ENCODE data around the gene SDHAF4.
"Not testable (repeated sequence)": the region's sequence is repeated elsewhere in the genome, so short reads cannot be mapped to it uniquely, and the experiment has no call there.

DNA sequence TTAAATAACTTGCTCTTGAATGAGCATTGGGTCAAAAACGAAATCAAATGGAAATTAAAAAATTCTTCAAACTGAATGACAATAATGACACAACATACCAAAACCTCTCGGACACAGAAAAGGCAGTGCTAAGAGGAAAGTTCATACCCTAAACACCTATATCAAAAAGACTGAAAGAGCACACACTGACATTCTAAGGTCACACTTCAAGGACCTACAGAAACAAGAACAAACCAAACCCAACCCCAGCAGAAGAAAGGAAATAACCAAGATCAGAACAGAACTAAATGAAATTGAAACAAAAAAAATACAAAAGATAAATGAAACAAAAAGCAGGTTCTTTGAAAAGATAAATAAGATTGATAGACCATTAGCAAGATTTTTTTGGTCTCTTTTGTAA, 40.6 kb downstream of the SDHAF4 start:
- TF ChIP-seq CTCF (IDR thresholded peaks at IDR 0.05; ENCODE audit: insufficient read depth, low read length, poor library complexity, severe bottlenecking); EZH2phosphoT487 (conservative IDR thresholded peaks at IDR 0.05; ENCODE audit: low read length): not testable (repeated sequence)

Data from SU-DHL-6 (cell line).